PC-3 (cell line): ENCODE measurements around the gene MARCHF6. TPM values are rescaled to one million over a fixed set of nuclear protein-coding genes. Genes with fewer than 3 reads are reported as not detected.
"Not testable (repeated sequence)": the region's sequence is repeated elsewhere in the genome, so short reads cannot be mapped to it uniquely, and the experiment has no call there.

Source experiments
- ATAC-seq: fragments of 200-7000 bp; cut with Tn5 transposase; 2 replicates; pipeline ENCODE4 v1.9.1; 2020; ENCODE audit warnings: mild to moderate bottlenecking, moderate library complexity
- BruUV-seq: library from RNA; stranded (reverse); fragments of 400-500 nt; replicated peaks from 2 replicates; lab custom pipeline; 2021; lab: Mats Ljungman, UMichigan
- CTCF ChIA-PET: fragments of 300-600 bp; sonication (Branson Sonifier 250); formaldehyde crosslinking; loops from one replicate; lab custom pipeline; 2022; ENCODE audit warnings: antibody characterized with exemption; lab: Charles Lee
- POLR2A ChIA-PET: fragments of 300-600 bp; sonication (Branson Sonifier 250); formaldehyde crosslinking; loops from one replicate; lab custom pipeline; 2022; ENCODE audit warnings: antibody characterized with exemption; ENCODE audit not compliant: unreplicated experiment; lab: Charles Lee
- DNase-seq: peaks from one replicate; pipeline ENCODE4 v3.0.0-alpha.2; 2015
- H2AFZ ChIP-seq: fragments of 300-600 bp; sonication (generic); 2 replicates; pipeline ENCODE4 v1.6.0; 2016; ENCODE audit warnings: antibody characterized with exemption, low read length
- H3F3A ChIP-seq: fragments of 300-600 bp; sonication (generic); one replicate; pipeline ENCODE4 v1.6.0; 2017; ENCODE audit warnings: antibody characterized with exemption, low read length, control low read depth, mild to moderate bottlenecking; ENCODE audit not compliant: unreplicated experiment
- H3K27ac ChIP-seq: fragments of 300-600 bp; sonication (generic); 2 replicates; pipeline ENCODE4 v1.5.1; 2016; ENCODE audit warnings: mild to moderate bottlenecking, low read length
- H3K27me3 ChIP-seq: fragments of 300-600 bp; sonication (generic); 2 replicates; pipeline ENCODE4 v1.6.1; 2016; ENCODE audit warnings: low read length, mixed read lengths
- H3K36me3 ChIP-seq: fragments of 300-600 bp; sonication (generic); 2 replicates; pipeline ENCODE4 v1.6.1; 2016; ENCODE audit warnings: low read depth, mixed run types, low read length, mixed read lengths
- H3K4me1 ChIP-seq: fragments of 300-600 bp; sonication (generic); 2 replicates; pipeline ENCODE4 v1.5.1; 2016; ENCODE audit warnings: low read length; ENCODE audit not compliant: insufficient read depth
- H3K4me2 ChIP-seq: fragments of 300-600 bp; sonication (generic); 2 replicates; pipeline ENCODE4 v1.6.0; 2016; ENCODE audit warnings: low read length
- H3K4me3 ChIP-seq: fragments of 300-600 bp; sonication (generic); 2 replicates; pipeline ENCODE4 v1.5.1; 2016; ENCODE audit warnings: mild to moderate bottlenecking, low read length, mixed read lengths
- H3K79me2 ChIP-seq: fragments of 300-600 bp; sonication (generic); 2 replicates; pipeline ENCODE4 v1.6.1; 2017; ENCODE audit warnings: low read length, mixed read lengths
- H3K9ac ChIP-seq: fragments of 300-600 bp; sonication (generic); 2 replicates; pipeline ENCODE4 v1.6.0; 2016; ENCODE audit warnings: mild to moderate bottlenecking, low read length
- H3K9me2 ChIP-seq: fragments of 300-600 bp; sonication (generic); replicated peaks from 2 replicates; pipeline ENCODE4 v1.6.1; 2016; ENCODE audit warnings: mixed run types, low read length, mixed read lengths
- H3K9me3 ChIP-seq: fragments of 300-600 bp; sonication (generic); 2 replicates; pipeline ENCODE4 v1.6.1; 2016; ENCODE audit warnings: low read length, mixed read lengths
- H4K20me1 ChIP-seq: fragments of 300-600 bp; sonication (generic); 2 replicates; pipeline ENCODE4 v1.6.1; 2016; ENCODE audit warnings: low read length, mixed read lengths
- EZH2 ChIP-seq: fragments of 300-600 bp; sonication (generic); IDR thresholded peaks from one replicate; pipeline ENCODE4 v1.6.1; 2017; ENCODE audit warnings: antibody characterized with exemption, mild to moderate bottlenecking, low read length; ENCODE audit not compliant: unreplicated experiment
- EZH2phosphoT487 ChIP-seq: fragments of 300-600 bp; sonication (generic); IDR thresholded peaks from 2 replicates; pipeline ENCODE4 v1.6.1; 2018; ENCODE audit warnings: mild to moderate bottlenecking, antibody characterized with exemption, low read length, borderline replicate concordance
- intact Hi-C: fragments of 100-400 bp; cut with micrococcal nuclease; formaldehyde crosslinking; loops from 2 replicates; pipeline ENCODE4 v1.9.0; 2023
- total RNA-seq: library from RNA; depleted of rRNA; stranded (reverse); fragments of >200 nt; gene quantifications from 2 replicates; pipeline ENCODE4 v1.2.3, GENCODE V29; 2014
- TF ChIP-seq, protein P1 (sequence below): fragments of 300-600 bp; sonication (generic); conservative IDR thresholded peaks from 2 replicates; pipeline ENCODE4 v1.5.1; 2017; ENCODE audit warnings: antibody characterized with exemption, low read depth, mild to moderate bottlenecking, low read length

The MARCHF6 gene
- total RNA-seq, 1 experiment from 2014 or later = 140 TPM

DNA sequence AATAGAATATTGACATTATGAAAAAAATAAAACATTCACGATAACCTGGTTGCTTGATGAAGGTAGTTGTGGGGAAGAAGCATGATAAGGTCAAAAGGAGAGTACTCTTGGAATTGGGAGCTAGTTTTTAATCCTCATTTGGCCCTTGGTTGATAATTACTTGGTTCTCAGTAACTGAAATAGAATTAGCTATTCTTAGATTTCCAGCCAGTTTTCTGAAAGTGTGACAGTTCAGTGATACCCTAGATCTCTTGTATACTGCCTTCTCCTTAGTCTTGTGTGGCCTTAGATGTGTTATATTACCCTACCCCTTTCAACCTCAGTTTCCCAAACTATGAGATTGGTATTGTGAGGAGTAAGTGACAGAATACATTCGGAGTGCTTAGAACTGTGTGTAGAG is 17.4 kb downstream of the MARCHF6 start:
- H3K27ac ChIP-seq = no peak overlapping the region
- H3K36me3 ChIP-seq = peaks cover 6% of the 10 kb centered on the region
- BruUV-seq = no TSS peak
- POLR2A ChIA-PET = no interaction called here
- peaks cover 79% of the 10 kb centered on the region for H4K20me1 ChIP-seq
- no peak overlapping the region for H2AFZ ChIP-seq
- peaks cover 91% of the 10 kb centered on the region for H3K79me2 ChIP-seq
- ATAC-seq (no peak), DNase-seq (no peak)
- intact Hi-C loops = no loop called here
- H3K4me3 ChIP-seq = no peak overlapping the region
- no peak overlapping the region for H3K4me2 ChIP-seq
- no peaks in the 10 kb centered on the region for H3K9me2 ChIP-seq
- TF ChIP-seq EZH2 (no peak), EZH2phosphoT487 (no peak)
- TF ChIP-seq, protein P1, sequence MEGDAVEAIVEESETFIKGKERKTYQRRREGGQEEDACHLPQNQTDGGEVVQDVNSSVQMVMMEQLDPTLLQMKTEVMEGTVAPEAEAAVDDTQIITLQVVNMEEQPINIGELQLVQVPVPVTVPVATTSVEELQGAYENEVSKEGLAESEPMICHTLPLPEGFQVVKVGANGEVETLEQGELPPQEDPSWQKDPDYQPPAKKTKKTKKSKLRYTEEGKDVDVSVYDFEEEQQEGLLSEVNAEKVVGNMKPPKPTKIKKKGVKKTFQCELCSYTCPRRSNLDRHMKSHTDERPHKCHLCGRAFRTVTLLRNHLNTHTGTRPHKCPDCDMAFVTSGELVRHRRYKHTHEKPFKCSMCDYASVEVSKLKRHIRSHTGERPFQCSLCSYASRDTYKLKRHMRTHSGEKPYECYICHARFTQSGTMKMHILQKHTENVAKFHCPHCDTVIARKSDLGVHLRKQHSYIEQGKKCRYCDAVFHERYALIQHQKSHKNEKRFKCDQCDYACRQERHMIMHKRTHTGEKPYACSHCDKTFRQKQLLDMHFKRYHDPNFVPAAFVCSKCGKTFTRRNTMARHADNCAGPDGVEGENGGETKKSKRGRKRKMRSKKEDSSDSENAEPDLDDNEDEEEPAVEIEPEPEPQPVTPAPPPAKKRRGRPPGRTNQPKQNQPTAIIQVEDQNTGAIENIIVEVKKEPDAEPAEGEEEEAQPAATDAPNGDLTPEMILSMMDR = no peak
- no peaks in the 10 kb centered on the region for H3K9me3 ChIP-seq
- peaks cover 12% of the 10 kb centered on the region for H3K4me1 ChIP-seq
- CTCF ChIA-PET = no interaction called here
- H3K27me3 ChIP-seq = no peaks in the 10 kb centered on the region
- H3F3A ChIP-seq = no peaks in the 10 kb centered on the region
- no peak overlapping the region for H3K9ac ChIP-seq

DNA sequence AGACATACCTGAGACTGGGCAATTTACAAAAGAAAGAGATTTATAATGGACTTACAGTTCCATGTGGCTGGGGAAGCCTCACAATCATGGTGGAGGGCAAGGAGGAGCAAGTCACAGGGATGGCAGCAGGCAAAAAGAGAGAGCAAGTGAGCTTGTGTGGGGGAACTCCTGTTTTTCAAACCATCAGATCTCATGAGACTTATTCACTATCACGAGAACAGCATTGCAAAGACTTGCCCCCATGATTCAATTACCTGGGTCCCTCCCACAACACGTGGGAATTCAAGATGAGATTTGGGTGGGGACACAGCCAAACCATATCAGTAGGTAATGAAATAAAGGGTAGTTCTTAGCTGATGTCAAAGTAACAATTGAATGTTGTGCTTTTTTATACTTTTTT is 17.9 kb downstream of the MARCHF6 start:
- H3K9me3 ChIP-seq, intact Hi-C loops, H3K4me3 ChIP-seq, H3K9ac ChIP-seq, H3K36me3 ChIP-seq, H3F3A ChIP-seq, H3K4me2 ChIP-seq, H2AFZ ChIP-seq, ATAC-seq, H3K27me3 ChIP-seq, H3K27ac ChIP-seq, POLR2A ChIA-PET, DNase-seq, H3K9me2 ChIP-seq, H3K4me1 ChIP-seq, BruUV-seq, CTCF ChIA-PET: not testable (repeated sequence)
- H3K79me2 ChIP-seq = peaks cover 88% of the 10 kb centered on the region
- H4K20me1 ChIP-seq = peaks cover 78% of the 10 kb centered on the region

DNA sequence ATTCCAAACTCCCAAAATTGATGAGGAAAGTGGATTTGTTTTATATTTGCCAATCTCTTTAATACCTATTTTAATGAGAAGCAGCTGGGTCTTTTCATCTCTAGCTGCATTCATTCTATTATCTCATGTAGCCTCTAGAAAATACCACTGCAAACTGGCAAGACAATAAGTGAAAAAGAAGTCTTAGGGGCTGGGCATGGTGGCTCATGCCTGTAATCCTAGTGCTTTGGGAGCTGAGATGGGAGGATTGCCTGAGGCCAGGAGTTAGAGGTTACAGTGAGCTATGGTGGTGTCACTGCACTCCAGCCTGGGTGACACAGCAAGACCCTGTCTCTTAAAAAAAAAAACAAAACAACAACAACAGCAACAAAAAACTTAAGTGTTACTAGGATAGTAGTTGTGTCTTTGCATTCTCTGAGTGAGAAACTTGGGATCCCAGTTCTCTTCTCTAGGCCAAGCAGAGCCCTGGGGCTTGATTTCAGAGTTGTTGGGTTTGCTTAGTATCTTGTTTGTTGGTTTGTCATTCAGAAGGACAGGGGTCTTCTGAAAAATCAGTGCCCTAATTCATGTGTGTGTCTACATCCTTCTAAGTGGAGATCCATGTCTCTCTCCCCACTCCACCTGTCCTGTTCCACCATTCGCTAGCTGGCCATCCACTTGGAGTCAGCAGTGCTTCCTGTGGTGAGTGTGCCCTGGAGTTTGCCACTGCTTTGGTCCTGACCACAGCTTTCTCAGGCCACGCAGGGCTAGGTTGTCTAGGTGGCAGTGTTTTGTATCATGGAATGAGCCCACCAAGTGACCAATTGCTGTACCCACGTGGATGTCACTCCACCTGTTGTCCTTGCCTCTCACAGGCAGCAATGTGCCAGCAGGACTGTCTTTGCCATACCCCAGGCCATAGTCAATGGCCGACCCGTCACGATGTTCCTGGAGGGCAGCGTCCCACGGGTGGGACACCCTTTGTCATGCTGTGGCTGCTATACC is 19.5 kb downstream of the MARCHF6 start:
- no TSS peak for BruUV-seq

More for the DNA sequence above, 19.5 kb downstream of the MARCHF6 start:
- CTCF ChIA-PET = no interaction called here
- TF ChIP-seq EZH2phosphoT487 (no peak), EZH2 (no peak)
- TF ChIP-seq, protein P1 = no peak
- ATAC-seq (no peak), DNase-seq (no peak)
- no peaks in the 10 kb centered on the region for H3K27me3 ChIP-seq
- POLR2A ChIA-PET = no interaction called here
- H3K36me3 ChIP-seq = peaks cover 10% of the 10 kb centered on the region
- H3K9me3 ChIP-seq = no peaks in the 10 kb centered on the region
- no peak overlapping the region for H3K27ac ChIP-seq
- H3F3A ChIP-seq = no peaks in the 10 kb centered on the region
- H3K9me2 ChIP-seq = no peaks in the 10 kb centered on the region
- H3K9ac ChIP-seq = no peak overlapping the region
- no peak overlapping the region for H2AFZ ChIP-seq
- H3K79me2 ChIP-seq = peaks cover 88% of the 10 kb centered on the region
- H3K4me1 ChIP-seq = no peaks in the 10 kb centered on the region
- intact Hi-C loops = no loop called here
- peaks cover 79% of the 10 kb centered on the region for H4K20me1 ChIP-seq
- no peak overlapping the region for H3K4me2 ChIP-seq
- no peak overlapping the region for H3K4me3 ChIP-seq
